IMR-90 (cell line): ENCODE measurements around the gene LLCFC1. TPM values are rescaled to one million over a fixed set of nuclear protein-coding genes. Genes with fewer than 3 reads are reported as not detected.

Source experiments
- ATAC-seq: fragments of 200-7000 bp; cut with Tn5 transposase; 2 replicates; pipeline ENCODE4 v1.9.1; 2020; ENCODE audit warnings: low read depth, mild to moderate bottlenecking, moderate library complexity
- BruUV-seq: library from RNA; stranded (reverse); fragments of 400-500 nt; replicated peaks from 2 replicates; lab custom pipeline; 2021; lab: Mats Ljungman, UMichigan
- CTCF ChIA-PET: fragments of 300-600 bp; formaldehyde crosslinking; extraction: SDS; loops from one replicate; lab custom pipeline; 2021; ENCODE audit warnings: antibody characterized with exemption; lab: Yijun Ruan, JAX
- POLR2A ChIA-PET: fragments of 300-600 bp; sonication (Branson Sonifier 250); formaldehyde crosslinking; loops from one replicate; lab custom pipeline; 2022; ENCODE audit warnings: antibody characterized with exemption; ENCODE audit not compliant: unreplicated experiment; lab: Charles Lee
- DNase-seq: peaks from one replicate; pipeline ENCODE4 v3.0.0; 2013
- H2AFZ ChIP-seq: replicated peaks from 2 replicates; pipeline ENCODE3; 2013; ENCODE audit warnings: low read length, mild to moderate bottlenecking; ENCODE audit not compliant: poor library complexity
- H2AK5ac ChIP-seq: 2 replicates; pipeline ENCODE4 v1.6.1; 2013; ENCODE audit warnings: low read depth, low read length, inconsistent platforms
- H2AK9ac ChIP-seq: replicated peaks from 2 replicates; pipeline ENCODE3; 2013; ENCODE audit warnings: mild to moderate bottlenecking, low read depth, low read length, moderate library complexity; ENCODE audit not compliant: poor library complexity
- H2BK120ac ChIP-seq: 2 replicates; pipeline ENCODE4 v1.6.1; 2013; ENCODE audit warnings: low read depth, low read length, inconsistent platforms
- H2BK15ac ChIP-seq: 3 replicates; pipeline ENCODE4 v1.6.1; 2013; ENCODE audit warnings: low read depth, low read length, inconsistent platforms
- H2BK20ac ChIP-seq: 2 replicates; pipeline ENCODE4 v1.6.1; 2013; ENCODE audit warnings: low read depth, mild to moderate bottlenecking, inconsistent platforms, low read length, moderate library complexity
- H2BK5ac ChIP-seq: 2 replicates; pipeline ENCODE4 v1.6.1; 2013; ENCODE audit warnings: mild to moderate bottlenecking, low read depth, low read length, inconsistent platforms; ENCODE audit not compliant: poor library complexity, severe bottlenecking
- H3K14ac ChIP-seq: replicated peaks from 2 replicates; pipeline ENCODE4 v1.6.1; 2013; ENCODE audit warnings: low read depth, low read length, inconsistent platforms
- H3K18ac ChIP-seq: 2 replicates; pipeline ENCODE4 v1.6.1; 2013; ENCODE audit warnings: low read depth, low read length, control low read depth
- H3K23ac ChIP-seq: 2 replicates; pipeline ENCODE4 v1.6.1; 2013; ENCODE audit warnings: low read depth, low read length, inconsistent platforms
- H3K27ac ChIP-seq: 2 replicates; pipeline ENCODE4 v1.5.1; 2013; ENCODE audit warnings: mild to moderate bottlenecking, control low read depth, low read length; ENCODE audit not compliant: insufficient read depth
- H3K27me3 ChIP-seq: 2 replicates; pipeline ENCODE4 v1.6.1; 2013; ENCODE audit warnings: low read length; ENCODE audit not compliant: control insufficient read depth, insufficient read depth
- H3K36me3 ChIP-seq: 2 replicates; pipeline ENCODE4 v1.6.1; 2013; ENCODE audit warnings: low read length, mixed read lengths; ENCODE audit not compliant: control insufficient read depth, insufficient read depth
- H3K4ac ChIP-seq: 2 replicates; pipeline ENCODE4 v1.6.1; 2013; ENCODE audit warnings: low read depth, low read length, inconsistent platforms
- H3K4me1 ChIP-seq: 2 replicates; pipeline ENCODE4 v1.6.1; 2013; ENCODE audit warnings: low read length, mixed read lengths; ENCODE audit not compliant: control insufficient read depth, insufficient read depth
- H3K4me2 ChIP-seq: 2 replicates; pipeline ENCODE4 v1.6.1; 2013; ENCODE audit warnings: low read depth, mild to moderate bottlenecking, control low read depth, low read length, moderate library complexity
- H3K4me3 ChIP-seq: 2 replicates; pipeline ENCODE4 v1.5.1; 2013; ENCODE audit warnings: low read depth, mild to moderate bottlenecking, control low read depth, low read length, moderate library complexity; ENCODE audit not compliant: insufficient read depth
- H3K56ac ChIP-seq: 2 replicates; pipeline ENCODE4 v1.6.1; 2013; ENCODE audit warnings: low read length, inconsistent platforms; ENCODE audit not compliant: insufficient read depth; ENCODE audit errors: extremely low read depth
- H3K79me1 ChIP-seq, 2 experiments: 2 replicates each; pipeline ENCODE4 v1.6.1; 2013; ENCODE audit warnings: low read length in 2 of 2, inconsistent platforms in 1 of 2, low read depth in 1 of 2
- H3K9ac ChIP-seq: 2 replicates; pipeline ENCODE4 v1.6.1; 2013; ENCODE audit warnings: low read depth, low read length, control low read depth
- H3K9me1 ChIP-seq: 2 replicates; pipeline ENCODE4 v1.6.1; 2013; ENCODE audit warnings: low read length, inconsistent platforms; ENCODE audit not compliant: insufficient read depth
- H3K9me3 ChIP-seq: 2 replicates; pipeline ENCODE4 v1.6.1; 2013; ENCODE audit warnings: low read length; ENCODE audit not compliant: control insufficient read depth, insufficient read depth
- H4K20me1 ChIP-seq: 2 replicates; pipeline ENCODE4 v1.6.1; 2013; ENCODE audit warnings: low read length, inconsistent platforms; ENCODE audit not compliant: insufficient read depth
- H4K5ac ChIP-seq: 2 replicates; pipeline ENCODE4 v1.6.1; 2013; ENCODE audit warnings: mild to moderate bottlenecking, low read depth, low read length, control low read depth
- H4K8ac ChIP-seq, 2 experiments: 2 replicates each; pipeline ENCODE4 v1.6.1; 2013; ENCODE audit warnings: low read depth in 2 of 2, low read length in 2 of 2, control low read depth in 1 of 2, inconsistent platforms in 1 of 2
- H4K91ac ChIP-seq: 2 replicates; pipeline ENCODE4 v1.6.1; 2013; ENCODE audit warnings: low read depth, low read length, inconsistent platforms; ENCODE audit not compliant: insufficient read depth
- CEBPB ChIP-seq: IDR thresholded peaks from 2 replicates; pipeline ENCODE4 v1.6.1; 2012; ENCODE audit warnings: low read depth, low read length, improper control_type of control experiment
- CHD1 ChIP-seq: IDR thresholded peaks from 2 replicates; pipeline ENCODE4 v1.6.1; 2012; ENCODE audit warnings: low read depth, low read length, improper control_type of control experiment
- CTCF ChIP-seq: conservative IDR thresholded peaks from 2 replicates; pipeline ENCODE4 v1.5.1; 2012; ENCODE audit warnings: mild to moderate bottlenecking, low read depth, low read length, improper control_type of control experiment
- ELK1 ChIP-seq: fragments of 150-350 bp; IDR thresholded peaks from 2 replicates; pipeline ENCODE4 v1.6.1; 2016; ENCODE audit warnings: low read depth, mild to moderate bottlenecking, low read length, moderate library complexity, borderline replicate concordance
- FOS ChIP-seq: fragments of 150-350 bp; IDR thresholded peaks from 2 replicates; pipeline ENCODE4 v1.6.1; 2016; ENCODE audit warnings: low read depth, low read length
- MAFK ChIP-seq: IDR thresholded peaks from 2 replicates; pipeline ENCODE4 v1.6.1; 2012; ENCODE audit warnings: low read depth, low read length, improper control_type of control experiment
- MAZ ChIP-seq: IDR thresholded peaks from 2 replicates; pipeline ENCODE4 v1.6.1; 2012; ENCODE audit warnings: low read depth, mild to moderate bottlenecking, low read length, improper control_type of control experiment, moderate library complexity, borderline replicate concordance
- MXI1 ChIP-seq: IDR thresholded peaks from 2 replicates; pipeline ENCODE4 v1.6.1; 2012; ENCODE audit warnings: low read depth, mild to moderate bottlenecking, low read length, moderate library complexity, borderline replicate concordance
- RAD21 ChIP-seq: IDR thresholded peaks from 2 replicates; pipeline ENCODE4 v1.6.1; 2012; ENCODE audit warnings: low read length, improper control_type of control experiment
- RCOR1 ChIP-seq: IDR thresholded peaks from 2 replicates; pipeline ENCODE4 v1.6.1; 2012; ENCODE audit warnings: mild to moderate bottlenecking, low read length, improper control_type of control experiment; ENCODE audit not compliant: insufficient replicate concordance
- RFX5 ChIP-seq: IDR thresholded peaks from 2 replicates; pipeline ENCODE4 v1.8.0; 2012; ENCODE audit warnings: low read depth, mild to moderate bottlenecking, low read length, moderate library complexity
- SMC3 ChIP-seq: fragments of 150-350 bp; IDR thresholded peaks from 2 replicates; pipeline ENCODE4 v1.6.1; 2016; ENCODE audit warnings: low read depth, mild to moderate bottlenecking, antibody characterized with exemption, low read length, moderate library complexity
- USF2 ChIP-seq: fragments of 150-350 bp; IDR thresholded peaks from 2 replicates; pipeline ENCODE4 v1.6.1; 2017; ENCODE audit warnings: mild to moderate bottlenecking, antibody characterized with exemption, low read length, low read depth
- WGBS, 2 experiments: methylation state at CpG; one replicate each; pipeline versions ENCODE4 v1.1.5 to v1.1.7; 2013; ENCODE audit warnings: missing lambda C conversion rate in 2 of 2; ENCODE audit not compliant: insufficient read length in 1 of 2; ENCODE audit errors: extremely low coverage in 2 of 2; 5-methylcytosine and 5-hydroxymethylcytosine counted together
- dilution Hi-C: fragments of 300-500 bp; cut with HindIII; formaldehyde crosslinking; loops from one replicate; pipeline ENCODE4 v1.14.3; 2018; ENCODE audit warnings: low sequenced_read_pairs; ENCODE audit not compliant: unreplicated experiment
- in situ Hi-C: fragments of 300-500 bp; cut with MboI; formaldehyde crosslinking; loops from 3 replicates; pipeline ENCODE4 v1.14.3; 2019; ENCODE audit warnings: low sequenced_read_pairs, inconsistent platforms, mixed read lengths
- intact Hi-C: fragments of 100-400 bp; cut with micrococcal nuclease; formaldehyde crosslinking; loops from 2 replicates; pipeline ENCODE4 v1.10.0; 2022
- polyA plus RNA-seq, 3 experiments: library from polyadenylated mRNA; depleted of rRNA; stranded (reverse); fragments of >200 nt; gene quantifications; 2 replicates each; pipeline ENCODE4 v1.2.3, GENCODE V29; 2012; ENCODE audit warnings: low replicate concordance in 1 of 3
- total RNA-seq: library from RNA; depleted of rRNA; stranded (reverse); fragments of >200 nt; gene quantifications from 2 replicates; pipeline ENCODE4 v1.2.3, GENCODE V29; 2012

LLCFC1 gene
- total and polyA plus RNA-seq, 2 of the 4 experiments (the other 2 are of a cell fraction), result not detected

GRCh38 chr7:142939226-142939910, at the start of gene LLCFC1 (continued):
- no peak for TF ChIP-seq CEBPB

GRCh38 chr7:142889816-142890215, 49.5 kb upstream of the LLCFC1 start:
- BruUV-seq, result no TSS peak
- Histone ChIP-seq H4K91ac (no peak overlapping the region), H2AK5ac (no peak overlapping the region), H3K9me3 (peaks cover 6% of the 10 kb centered on the region; the same call in 1 of the 2 replicates), H3K9ac (no peak overlapping the region), H3K14ac (no peak overlapping the region), H4K20me1 (no peaks in the 10 kb centered on the region), H2AFZ (no peak overlapping the region), H3K4me2 (no peak overlapping the region), H2BK5ac (no peak overlapping the region), H2BK120ac (no peak overlapping the region), H4K5ac (no peak overlapping the region), H3K56ac (no peak overlapping the region), H3K18ac (no peak overlapping the region), H2AK9ac (no peak overlapping the region), H2BK15ac (no peak overlapping the region), H3K27ac (no peak overlapping the region), H3K9me1 (no peaks in the 10 kb centered on the region), H2BK20ac (no peak overlapping the region), H3K36me3 (no peaks in the 10 kb centered on the region), H3K4ac (no peak overlapping the region), H3K79me1 (no peaks in the 10 kb centered on the region), H3K23ac (no peak overlapping the region), H3K4me3 (no peak overlapping the region), H3K4me1 (no peaks in the 10 kb centered on the region), H4K8ac (no peak overlapping the region), H3K27me3 (no peaks in the 10 kb centered on the region)
- in situ Hi-C loops (no loop called here), dilution Hi-C loops (no loop called here), intact Hi-C loops (no loop called here)
- CTCF ChIA-PET, result no interaction called here
- POLR2A ChIA-PET, result no interaction called here
- 60% methylated on average over 1 of the region's 3 CpGs; no CpG with 5 or more reads in 1 of the 2 experiments for WGBS, 2 experiments
- no peak for TF ChIP-seq RCOR1
- no peak for TF ChIP-seq MAZ
- no peak for TF ChIP-seq FOS
- no peak for TF ChIP-seq USF2
- TF ChIP-seq MAFK, result no peak
- no peak for TF ChIP-seq CHD1
- TF ChIP-seq CTCF, result no peak
- TF ChIP-seq CEBPB, result no peak
- TF ChIP-seq ELK1, result no peak
- no peak for TF ChIP-seq SMC3
- no peak for TF ChIP-seq RFX5
- TF ChIP-seq RAD21, result no peak
- TF ChIP-seq MXI1, result no peak
- DNase-seq (no peak), ATAC-seq (no peak)
